ENCODE data around the gene FAM135A.
"Not testable (repeated sequence)": the region's sequence is repeated elsewhere in the genome, so short reads cannot be mapped to it uniquely, and the experiment has no call there.

The FAM135A gene

GRCh38 chr6:70423189-70424134, 10.2 kb downstream of the FAM135A start:
- no peak for DNase-seq (ENCODE audit: low read depth)
- no peak for TF ChIP-seq CTCF (conservative IDR thresholded peaks at IDR 0.05; ENCODE audit: low read depth, low read length)
- no peak overlapping the region for H3K4me3 ChIP-seq (ENCODE audit: low read depth, low read length)

GRCh38 chr6:70424291-70424690, 11.0 kb downstream of the FAM135A start:
- no peak for TF ChIP-seq CTCF (conservative IDR thresholded peaks at IDR 0.05; ENCODE audit: low read depth, low read length)
- no peak for DNase-seq (ENCODE audit: low read depth)
- no peak overlapping the region for H3K4me3 ChIP-seq (ENCODE audit: low read depth, low read length)

- DNase-seq (ENCODE audit: low read depth), result no peak
- TF ChIP-seq CTCF (conservative IDR thresholded peaks at IDR 0.05; ENCODE audit: low read depth, low read length), result no peak
- H3K4me3 ChIP-seq (ENCODE audit: low read depth, low read length), result no peak overlapping the region
These were observed 23.0 kb downstream of the FAM135A start for GRCh38 chr6:70436320-70436719.

- H3K4me3 ChIP-seq (ENCODE audit: low read depth, low read length), result no peak overlapping the region
- no peak for DNase-seq (ENCODE audit: low read depth)
- TF ChIP-seq CTCF (conservative IDR thresholded peaks at IDR 0.05; ENCODE audit: low read depth, low read length), result no peak
These were observed 31.7 kb downstream of the FAM135A start for GRCh38 chr6:70445001-70445400.

- peak; percentile 10 for DNase-seq (ENCODE audit: low read depth)
- H3K4me3 ChIP-seq (ENCODE audit: low read depth, low read length), result not testable (repeated sequence)
These were observed 34.2 kb downstream of the FAM135A start for GRCh38 chr6:70447343-70448070.

- not testable (repeated sequence) for DNase-seq (ENCODE audit: low read depth); H3K4me3 ChIP-seq (ENCODE audit: low read depth, low read length)
These were observed 40.6 kb downstream of the FAM135A start for GRCh38 chr6:70453899-70454298.

GRCh38 chr6:70456735-70457134, 43.4 kb downstream of the FAM135A start:
- no peak for DNase-seq (ENCODE audit: low read depth)
- no peak overlapping the region for H3K4me3 ChIP-seq (ENCODE audit: low read depth, low read length)
- TF ChIP-seq CTCF (conservative IDR thresholded peaks at IDR 0.05; ENCODE audit: low read depth, low read length), result no peak

- TF ChIP-seq CTCF (conservative IDR thresholded peaks at IDR 0.05; ENCODE audit: low read depth, low read length), result no peak
- no peak overlapping the region for H3K4me3 ChIP-seq (ENCODE audit: low read depth, low read length)
- DNase-seq (ENCODE audit: low read depth), result no peak
These were observed 45.9 kb downstream of the FAM135A start for GRCh38 chr6:70459235-70459634.

GRCh38 chr6:70459699-70460098, 46.4 kb downstream of the FAM135A start:
- DNase-seq (ENCODE audit: low read depth); H3K4me3 ChIP-seq (ENCODE audit: low read depth, low read length): not testable (repeated sequence)
